Measurements from ENCODE around the gene MAP2K3.
"Not testable (repeated sequence)": the region's sequence is repeated elsewhere in the genome, so short reads cannot be mapped to it uniquely, and the experiment has no call there.

The MAP2K3 gene

DNA sequence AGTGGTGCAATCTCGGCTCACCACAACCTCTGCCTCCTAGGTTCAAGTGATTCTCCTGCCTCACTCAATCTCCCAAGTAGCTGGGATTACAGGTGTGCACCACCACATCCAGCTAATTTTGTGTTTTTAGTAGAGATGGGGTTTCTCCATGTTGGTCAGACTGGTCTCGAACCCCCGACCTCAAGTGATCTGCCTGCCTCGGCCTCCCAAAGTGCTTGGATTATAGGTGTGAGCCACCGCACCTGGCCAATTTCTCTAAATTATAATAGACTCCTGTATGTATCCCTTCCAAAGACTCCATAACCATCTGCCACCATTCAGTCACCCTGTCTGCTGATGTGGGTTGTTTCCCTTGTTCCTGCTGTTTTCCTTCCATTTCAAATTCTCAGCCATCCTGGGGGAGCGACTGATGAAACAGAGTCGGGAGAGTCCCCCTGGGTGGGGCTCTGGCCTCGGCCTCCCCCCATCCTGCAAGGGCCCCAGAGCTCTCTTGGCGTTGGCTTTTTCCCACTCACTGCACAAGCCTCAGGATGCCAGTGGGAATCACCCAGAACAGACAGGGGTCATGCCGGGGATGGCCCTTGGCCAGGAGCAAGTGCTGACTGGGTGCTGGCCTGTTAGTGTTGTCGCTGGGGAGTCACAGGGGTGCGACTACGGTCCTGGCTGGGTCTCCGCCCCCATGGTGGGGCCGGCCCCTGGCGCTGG lies 25.7 kb downstream of the MAP2K3 start:
- DNase-seq (ENCODE audit: low read depth) = not testable (repeated sequence)

GRCh38 chr17:21310766-21311602 lies 26.5 kb downstream of the MAP2K3 start:
- not testable (repeated sequence) for DNase-seq (ENCODE audit: low read depth)

- no peak for DNase-seq (ENCODE audit: low read depth)
These were observed 28.8 kb downstream of the MAP2K3 start for GRCh38 chr17:21313320-21313719.

GRCh38 chr17:21313761-21314160 lies 29.2 kb downstream of the MAP2K3 start:
- DNase-seq (ENCODE audit: low read depth) = not testable (repeated sequence)

DNA sequence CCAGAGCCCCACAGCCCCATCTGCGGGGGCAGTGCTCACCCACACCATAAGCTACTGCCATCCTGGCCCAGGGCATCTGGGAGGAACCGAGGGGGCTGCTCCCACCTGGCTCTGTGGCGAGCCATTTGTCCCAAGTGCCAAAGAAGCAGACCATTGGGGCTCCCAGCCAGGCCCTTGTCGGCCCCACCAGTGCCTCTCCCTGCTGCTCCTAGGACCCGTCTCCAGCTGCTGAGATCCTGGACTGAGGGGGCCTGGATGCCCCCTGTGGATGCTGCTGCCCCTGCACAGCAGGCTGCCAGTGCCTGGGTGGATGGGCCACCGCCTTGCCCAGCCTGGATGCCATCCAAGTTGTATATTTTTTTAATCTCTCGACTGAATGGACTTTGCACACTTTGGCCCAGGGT lies 29.8 kb downstream of the MAP2K3 start:
- DNase-seq (ENCODE audit: low read depth) = not testable (repeated sequence)

GRCh38 chr17:21314701-21315111 lies 30.2 kb downstream of the MAP2K3 start:
- DNase-seq (ENCODE audit: low read depth) = not testable (repeated sequence)

DNA sequence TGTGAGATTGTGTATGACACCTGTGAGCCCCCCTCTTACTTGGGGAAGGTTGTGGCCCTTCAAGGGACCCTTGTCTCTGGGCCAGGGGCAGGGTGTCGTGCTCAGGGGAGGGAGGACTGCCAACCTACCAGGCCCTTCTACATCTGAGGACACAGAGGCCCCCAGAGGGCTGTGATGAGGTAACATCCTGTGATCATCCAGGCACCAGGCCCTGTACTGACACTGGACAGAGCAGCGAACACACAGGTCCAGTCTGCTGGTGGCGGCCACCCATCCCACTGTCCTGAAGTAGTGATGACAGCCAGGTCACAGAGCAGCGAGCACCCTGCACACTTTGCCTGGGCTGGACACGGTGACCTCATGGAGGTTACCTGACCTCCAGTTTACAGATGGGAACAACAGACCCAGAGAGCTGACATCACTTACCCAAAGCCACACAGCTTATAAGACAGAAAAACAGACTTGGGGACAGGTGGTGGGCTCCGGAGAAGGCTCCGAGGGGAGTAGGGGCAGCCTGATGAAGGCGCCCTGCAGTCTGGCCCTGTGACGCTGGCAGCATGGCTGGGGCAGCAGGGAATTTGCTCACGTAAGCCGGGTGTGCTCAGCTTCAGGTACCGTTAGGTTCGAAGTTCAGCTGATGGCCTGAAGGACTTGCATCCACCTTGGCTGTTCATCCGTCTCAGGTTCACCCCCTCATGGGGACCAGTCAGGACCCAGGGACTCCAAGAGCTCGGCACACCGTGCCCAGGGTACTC lies 30.9 kb downstream of the MAP2K3 start:
- DNase-seq (ENCODE audit: low read depth) = not testable (repeated sequence)

- DNase-seq (ENCODE audit: low read depth) = not testable (repeated sequence)
These were observed 31.8 kb downstream of the MAP2K3 start for GRCh38 chr17:21316212-21316886.

DNA sequence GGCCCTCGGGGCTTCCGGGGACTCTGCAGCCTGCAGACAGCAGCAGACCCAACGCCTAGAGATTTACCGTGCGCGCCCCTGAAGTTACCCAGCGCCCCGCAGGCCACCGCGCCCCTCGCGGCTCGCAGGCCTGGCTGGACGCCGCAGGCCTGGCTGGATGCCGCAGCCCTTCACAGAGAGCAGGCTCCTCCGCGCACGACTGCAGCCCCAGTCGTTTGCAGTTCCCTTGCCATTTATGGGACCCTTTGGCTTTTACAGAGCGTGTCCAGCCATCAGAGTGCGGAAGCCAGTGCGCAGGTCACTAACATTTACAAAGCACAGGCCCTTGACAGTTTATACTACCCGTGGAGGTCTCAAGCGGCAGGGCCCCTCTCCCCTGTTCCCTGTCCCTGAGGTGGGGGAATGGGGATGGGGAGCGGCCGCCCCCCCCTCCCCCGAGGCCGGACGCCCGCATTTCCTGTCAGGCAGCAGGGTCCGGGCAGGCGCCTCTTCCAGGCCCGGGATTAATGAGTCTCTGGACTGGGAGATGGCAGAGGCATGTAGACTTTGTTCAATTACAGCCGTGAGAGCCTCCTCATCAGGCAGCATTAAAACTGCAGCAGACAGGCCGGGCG lies 32.5 kb downstream of the MAP2K3 start:
- not testable (repeated sequence) for DNase-seq (ENCODE audit: low read depth)

GRCh38 chr17:21317821-21318220 lies 33.3 kb downstream of the MAP2K3 start:
- DNase-seq (ENCODE audit: low read depth) = not testable (repeated sequence)

DNA sequence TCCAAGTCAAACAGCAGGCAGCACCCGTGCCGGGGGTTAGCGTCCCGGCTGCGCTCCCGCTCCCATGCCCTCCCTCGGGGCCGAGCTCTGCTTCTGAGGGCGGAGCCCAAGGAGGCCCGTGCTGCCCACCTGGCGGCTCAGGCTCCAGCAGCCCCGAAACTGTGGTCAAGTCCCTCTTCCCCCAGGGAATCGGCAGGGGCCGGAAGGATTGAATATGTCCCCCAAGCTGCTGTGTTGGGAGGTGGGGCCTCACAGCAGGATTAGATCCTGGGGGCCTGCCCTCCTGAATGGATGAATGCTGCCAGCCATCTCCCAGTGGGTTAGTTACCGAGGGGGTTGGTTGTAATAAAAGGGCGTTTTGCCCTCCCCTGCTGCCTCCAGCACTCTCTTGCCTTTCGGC lies 33.9 kb downstream of the MAP2K3 start:
- DNase-seq (ENCODE audit: low read depth) = no peak

- not testable (repeated sequence) for DNase-seq (ENCODE audit: low read depth)
These were observed 34.3 kb downstream of the MAP2K3 start for GRCh38 chr17:21318856-21319255.

DNA sequence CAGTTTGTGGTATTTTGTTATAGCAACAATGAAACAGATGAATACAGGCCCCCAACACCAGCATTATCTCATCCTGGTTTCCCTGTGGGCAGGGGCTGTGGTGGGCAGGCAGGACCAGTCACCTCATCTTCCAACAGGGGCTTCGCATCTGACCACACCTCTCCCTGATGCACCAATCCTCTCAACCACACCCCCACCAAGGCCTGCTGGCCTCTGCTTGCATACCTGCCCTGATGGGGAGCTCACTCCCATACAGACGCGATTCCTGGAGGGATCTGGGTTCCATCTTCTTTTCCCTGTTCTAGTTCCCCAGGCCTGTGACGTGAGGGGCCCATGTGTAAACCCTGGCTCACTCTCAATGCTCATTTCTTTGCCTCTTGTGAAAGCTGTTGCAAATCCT lies 34.7 kb downstream of the MAP2K3 start:
- not testable (repeated sequence) for DNase-seq (ENCODE audit: low read depth)

DNA sequence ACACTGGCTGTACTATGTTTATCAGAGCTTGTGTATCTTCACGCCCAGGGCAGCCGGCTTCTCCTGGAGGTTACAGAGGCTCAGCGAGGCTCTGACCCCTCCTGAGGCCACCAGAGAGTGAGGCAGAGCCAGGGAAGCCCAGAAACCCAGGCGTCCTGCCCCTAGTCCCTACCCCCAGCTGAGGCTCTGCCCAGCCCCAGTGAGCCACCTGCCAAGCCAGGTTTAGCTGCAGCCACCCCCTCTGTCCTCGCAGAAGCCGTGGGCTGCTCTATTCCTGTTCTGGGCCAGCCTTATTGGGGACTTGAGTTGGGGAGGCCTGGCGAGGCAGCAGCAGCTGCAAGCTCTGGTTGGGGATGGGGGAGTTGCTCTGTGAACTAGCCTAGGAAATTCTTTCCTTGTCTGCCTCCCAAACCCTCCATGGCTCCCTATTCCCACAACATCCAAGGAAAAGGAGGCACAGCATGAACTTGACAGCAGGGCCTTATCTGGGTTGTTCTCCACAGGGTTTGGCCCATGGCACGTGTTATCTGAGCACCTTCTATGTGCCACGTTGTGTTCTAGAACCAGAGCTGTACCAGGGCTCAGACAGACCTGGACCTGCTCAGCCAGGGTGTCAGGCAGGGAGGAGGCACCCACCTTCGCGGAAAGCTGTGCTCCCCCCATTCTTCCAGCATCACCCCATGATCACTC lies 35.3 kb downstream of the MAP2K3 start:
- not testable (repeated sequence) for DNase-seq (ENCODE audit: low read depth)

GRCh38 chr17:21320430-21320829 lies 35.9 kb downstream of the MAP2K3 start:
- not testable (repeated sequence) for DNase-seq (ENCODE audit: low read depth)

GRCh38 chr17:21321061-21321460 lies 36.5 kb downstream of the MAP2K3 start:
- DNase-seq (ENCODE audit: low read depth) = not testable (repeated sequence)

GRCh38 chr17:21321744-21322191 lies 37.3 kb downstream of the MAP2K3 start:
- DNase-seq (ENCODE audit: low read depth) = not testable (repeated sequence)

GRCh38 chr17:21323257-21324111 lies 39.0 kb downstream of the MAP2K3 start:
- DNase-seq (ENCODE audit: low read depth) = not testable (repeated sequence)

- not testable (repeated sequence) for DNase-seq (ENCODE audit: low read depth)
These were observed 40.2 kb downstream of the MAP2K3 start for GRCh38 chr17:21324741-21325140.

DNA sequence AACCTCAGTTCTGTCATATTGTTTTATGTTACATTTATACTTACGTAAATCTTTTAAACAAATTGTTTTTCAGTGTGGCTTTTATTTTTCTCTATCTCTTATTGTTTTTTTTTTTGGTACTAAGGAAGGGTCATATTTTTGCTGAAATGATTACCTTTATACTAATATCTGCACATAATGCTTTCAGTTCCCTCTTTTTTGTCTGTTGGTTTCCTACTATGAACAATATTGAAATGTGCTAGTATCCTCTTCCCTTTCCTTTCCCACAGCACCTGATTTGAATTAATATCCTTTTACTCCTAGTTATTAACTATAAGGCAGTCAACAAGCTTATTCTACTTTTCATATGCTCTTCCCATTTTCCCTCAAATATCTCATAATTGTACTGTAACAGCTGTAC lies 43.4 kb downstream of the MAP2K3 start:
- not testable (repeated sequence) for DNase-seq (ENCODE audit: low read depth)

Data from ELR (cell line).